ENCODE measurements around the gene TRIM54.

DNA sequence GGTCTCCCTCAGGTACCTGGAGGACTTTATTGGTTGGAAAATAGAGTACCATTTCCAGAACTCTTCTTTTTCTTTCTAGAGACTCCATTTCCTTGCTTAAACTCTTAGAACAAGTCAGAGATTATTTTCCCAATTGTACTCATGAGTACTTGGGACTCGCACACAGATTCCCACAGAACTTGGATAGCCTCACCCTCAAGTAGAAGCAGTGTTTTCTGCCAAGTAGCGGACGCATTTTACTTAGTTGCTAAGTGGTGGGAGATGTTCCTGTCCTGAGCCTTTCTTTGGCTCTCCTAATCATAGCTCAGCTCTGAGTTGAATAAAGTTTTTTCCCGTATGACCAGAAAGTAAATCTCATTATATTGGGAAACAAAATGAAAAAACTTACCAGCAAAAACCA is 36.6 kb upstream of the TRIM54 start:
- TF ChIP-seq, protein P1, sequence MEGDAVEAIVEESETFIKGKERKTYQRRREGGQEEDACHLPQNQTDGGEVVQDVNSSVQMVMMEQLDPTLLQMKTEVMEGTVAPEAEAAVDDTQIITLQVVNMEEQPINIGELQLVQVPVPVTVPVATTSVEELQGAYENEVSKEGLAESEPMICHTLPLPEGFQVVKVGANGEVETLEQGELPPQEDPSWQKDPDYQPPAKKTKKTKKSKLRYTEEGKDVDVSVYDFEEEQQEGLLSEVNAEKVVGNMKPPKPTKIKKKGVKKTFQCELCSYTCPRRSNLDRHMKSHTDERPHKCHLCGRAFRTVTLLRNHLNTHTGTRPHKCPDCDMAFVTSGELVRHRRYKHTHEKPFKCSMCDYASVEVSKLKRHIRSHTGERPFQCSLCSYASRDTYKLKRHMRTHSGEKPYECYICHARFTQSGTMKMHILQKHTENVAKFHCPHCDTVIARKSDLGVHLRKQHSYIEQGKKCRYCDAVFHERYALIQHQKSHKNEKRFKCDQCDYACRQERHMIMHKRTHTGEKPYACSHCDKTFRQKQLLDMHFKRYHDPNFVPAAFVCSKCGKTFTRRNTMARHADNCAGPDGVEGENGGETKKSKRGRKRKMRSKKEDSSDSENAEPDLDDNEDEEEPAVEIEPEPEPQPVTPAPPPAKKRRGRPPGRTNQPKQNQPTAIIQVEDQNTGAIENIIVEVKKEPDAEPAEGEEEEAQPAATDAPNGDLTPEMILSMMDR (IDR thresholded peaks at IDR 0.05 in 2 of 3, conservative IDR thresholded peaks at IDR 0.05 in 1 of 3; ENCODE audit: borderline replicate concordance in 1 of 3, insufficient read depth in 1 of 3, low read depth in 2 of 3, low read length in 2 of 3): no peak
- TF ChIP-seq EZH2phosphoT487 (IDR thresholded peaks at IDR 0.05; ENCODE audit: borderline replicate concordance) (no peak), POLR2AphosphoS5 (IDR thresholded peaks at IDR 0.05; ENCODE audit: low read depth, low read length) (no peak), POLR2A (IDR thresholded peaks at IDR 0.05; ENCODE audit: borderline replicate concordance, extremely low read depth, insufficient read depth, insufficient read length) (no peak), EGR1 (IDR thresholded peaks at IDR 0.05; ENCODE audit: low read depth) (no peak), RAD21 (IDR thresholded peaks at IDR 0.05; ENCODE audit: low read depth) (no peak), YY1 (IDR thresholded peaks at IDR 0.05; ENCODE audit: extremely low read depth, insufficient replicate concordance, low read depth, low read length) (no peak), EZH2 (IDR thresholded peaks at IDR 0.05) (no peak), CBX3 (IDR thresholded peaks at IDR 0.05; ENCODE audit: low read depth) (no peak)
- TF ChIP-seq, protein P2, sequence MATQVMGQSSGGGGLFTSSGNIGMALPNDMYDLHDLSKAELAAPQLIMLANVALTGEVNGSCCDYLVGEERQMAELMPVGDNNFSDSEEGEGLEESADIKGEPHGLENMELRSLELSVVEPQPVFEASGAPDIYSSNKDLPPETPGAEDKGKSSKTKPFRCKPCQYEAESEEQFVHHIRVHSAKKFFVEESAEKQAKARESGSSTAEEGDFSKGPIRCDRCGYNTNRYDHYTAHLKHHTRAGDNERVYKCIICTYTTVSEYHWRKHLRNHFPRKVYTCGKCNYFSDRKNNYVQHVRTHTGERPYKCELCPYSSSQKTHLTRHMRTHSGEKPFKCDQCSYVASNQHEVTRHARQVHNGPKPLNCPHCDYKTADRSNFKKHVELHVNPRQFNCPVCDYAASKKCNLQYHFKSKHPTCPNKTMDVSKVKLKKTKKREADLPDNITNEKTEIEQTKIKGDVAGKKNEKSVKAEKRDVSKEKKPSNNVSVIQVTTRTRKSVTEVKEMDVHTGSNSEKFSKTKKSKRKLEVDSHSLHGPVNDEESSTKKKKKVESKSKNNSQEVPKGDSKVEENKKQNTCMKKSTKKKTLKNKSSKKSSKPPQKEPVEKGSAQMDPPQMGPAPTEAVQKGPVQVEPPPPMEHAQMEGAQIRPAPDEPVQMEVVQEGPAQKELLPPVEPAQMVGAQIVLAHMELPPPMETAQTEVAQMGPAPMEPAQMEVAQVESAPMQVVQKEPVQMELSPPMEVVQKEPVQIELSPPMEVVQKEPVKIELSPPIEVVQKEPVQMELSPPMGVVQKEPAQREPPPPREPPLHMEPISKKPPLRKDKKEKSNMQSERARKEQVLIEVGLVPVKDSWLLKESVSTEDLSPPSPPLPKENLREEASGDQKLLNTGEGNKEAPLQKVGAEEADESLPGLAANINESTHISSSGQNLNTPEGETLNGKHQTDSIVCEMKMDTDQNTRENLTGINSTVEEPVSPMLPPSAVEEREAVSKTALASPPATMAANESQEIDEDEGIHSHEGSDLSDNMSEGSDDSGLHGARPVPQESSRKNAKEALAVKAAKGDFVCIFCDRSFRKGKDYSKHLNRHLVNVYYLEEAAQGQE (IDR thresholded peaks at IDR 0.05; ENCODE audit: low read depth): no peak
- TF ChIP-seq, protein P3, sequence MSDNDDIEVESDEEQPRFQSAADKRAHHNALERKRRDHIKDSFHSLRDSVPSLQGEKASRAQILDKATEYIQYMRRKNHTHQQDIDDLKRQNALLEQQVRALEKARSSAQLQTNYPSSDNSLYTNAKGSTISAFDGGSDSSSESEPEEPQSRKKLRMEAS (IDR thresholded peaks at IDR 0.05): no peak

All from HCT116 (cell line).